Subcutaneous abdominal adipose tissue (tissue), 5 donors: Measurements from ENCODE around the gene C4BPB.

Experiments
- H3K27ac ChIP-seq: one replicate; pipeline ENCODE4 v1.7.0; 2013; ENCODE audit warnings: low read depth, mild to moderate bottlenecking, inconsistent platforms, low read length, moderate library complexity
- H3K27me3 ChIP-seq, 5 donors: one replicate each; pipeline ENCODE4 v1.7.0; 2013; ENCODE audit warnings: low read length in 5 of 5, inconsistent platforms in 1 of 5; ENCODE audit not compliant: control insufficient read depth in 5 of 5, insufficient read depth in 4 of 5
- H3K36me3 ChIP-seq, 5 donors: one replicate each; pipeline ENCODE4 v1.7.0; 2013; ENCODE audit warnings: low read length in 5 of 5; ENCODE audit not compliant: control insufficient read depth in 5 of 5, insufficient read depth in 5 of 5
- H3K4me1 ChIP-seq, 5 donors: one replicate each; pipeline ENCODE4 v1.7.0; 2013; ENCODE audit warnings: low read length in 5 of 5, mild to moderate bottlenecking in 3 of 5, moderate library complexity in 1 of 5; ENCODE audit not compliant: control insufficient read depth in 5 of 5, insufficient read depth in 5 of 5
- H3K4me3 ChIP-seq, 5 donors: one replicate each; pipeline ENCODE4 v1.7.0; 2013; ENCODE audit warnings: low read length in 5 of 5, low read depth in 1 of 5
- H3K9ac ChIP-seq, 5 donors: one replicate each; pipeline ENCODE4 v1.7.0; 2013; ENCODE audit warnings: low read length in 5 of 5, mild to moderate bottlenecking in 4 of 5, moderate library complexity in 3 of 5
- H3K9me3 ChIP-seq, 5 donors: one replicate each; pipeline ENCODE4 v1.7.0; 2013; ENCODE audit warnings: low read length in 5 of 5; ENCODE audit not compliant: control insufficient read depth in 5 of 5
- donor health status: healthy.
- donor health status: healthy.
- donor health status: healthy.
- donor health status: healthy.
- donor health status: healthy.

The C4BPB gene

DNA sequence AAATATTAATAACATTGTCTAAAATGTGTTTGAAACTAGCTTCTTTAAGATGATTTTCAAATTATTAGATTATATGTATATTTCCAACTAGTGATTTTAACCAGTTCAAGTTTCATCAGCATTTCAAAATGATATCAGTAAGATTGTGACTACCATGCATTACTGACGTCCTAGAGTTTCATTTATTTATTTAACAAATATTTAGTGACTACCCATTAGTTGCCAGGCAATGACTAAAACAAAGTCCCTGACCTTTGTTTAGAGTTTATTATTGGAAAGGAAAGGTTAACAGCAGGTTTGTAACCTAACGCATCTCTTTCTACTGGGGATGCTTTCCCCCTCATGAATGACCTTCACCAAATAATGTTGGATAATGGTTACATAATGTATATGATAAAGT is 7.6 kb upstream of the C4BPB start:
- peaks cover 2 to 10% (median 5%) of the 10 kb centered on the region in 5 donors for H3K36me3 ChIP-seq
- H3K4me3 ChIP-seq = no peak overlapping the region
- H3K9ac ChIP-seq = no peak overlapping the region
- no peaks in the 10 kb centered on the region for H3K27me3 ChIP-seq
- H3K4me1 ChIP-seq = no peaks in the 10 kb centered on the region
- no peaks in the 10 kb centered on the region for H3K9me3 ChIP-seq
- H3K27ac ChIP-seq = no peak overlapping the region

DNA sequence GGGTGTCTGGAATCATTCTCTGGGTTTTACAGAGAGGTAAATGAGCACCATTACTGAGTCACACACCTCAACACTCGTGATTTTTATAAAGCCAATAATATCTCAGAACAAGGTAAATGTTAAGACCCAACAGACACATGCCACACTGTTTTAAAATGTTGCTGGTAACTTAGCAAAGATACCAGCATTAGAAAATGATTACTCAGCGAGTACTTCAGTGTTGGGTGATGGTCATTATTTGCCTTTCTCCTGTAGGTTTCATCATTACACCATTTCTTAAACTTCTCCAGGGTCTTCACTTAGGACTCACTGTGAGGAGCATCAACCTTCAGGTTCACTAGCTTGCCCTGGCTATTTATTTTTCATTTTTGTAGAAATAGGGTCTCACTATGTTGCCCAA is 6.9 kb upstream of the C4BPB start:
- Histone ChIP-seq H3K9me3 (no peaks in the 10 kb centered on the region), H3K4me1 (no peaks in the 10 kb centered on the region), H3K4me3 (no peak overlapping the region), H3K9ac (no peak overlapping the region), H3K27me3 (no peaks in the 10 kb centered on the region), H3K27ac (no peak overlapping the region), H3K36me3 (peaks cover 2 to 10% (median 5%) of the 10 kb centered on the region in 5 donors)

DNA sequence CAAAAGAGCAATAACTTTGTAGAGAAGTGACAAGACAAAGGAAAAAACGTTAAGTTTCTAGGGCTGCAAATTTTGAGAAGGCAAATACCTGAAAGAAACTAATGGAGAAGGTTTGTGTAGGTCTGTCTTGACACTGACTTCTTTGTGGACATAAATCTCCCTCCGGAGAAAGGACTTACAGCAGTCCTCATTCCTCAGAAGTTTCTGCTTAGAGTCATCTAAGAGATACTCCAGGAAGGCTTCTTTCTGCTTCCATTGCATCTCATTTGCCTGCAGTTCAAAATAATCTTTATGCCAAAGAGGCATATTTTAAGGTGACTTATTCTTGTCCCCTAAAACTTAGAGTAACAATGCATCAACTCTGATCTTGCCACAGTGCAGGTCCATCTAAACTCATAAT is 4.4 kb upstream of the C4BPB start:
- Histone ChIP-seq H3K27ac (no peak overlapping the region), H3K27me3 (no peaks in the 10 kb centered on the region), H3K4me3 (no peak overlapping the region), H3K9ac (no peak overlapping the region), H3K4me1 (no peaks in the 10 kb centered on the region), H3K9me3 (no peaks in the 10 kb centered on the region), H3K36me3 (peaks cover 2 to 7% (median 3%) of the 10 kb centered on the region in 5 donors)

DNA sequence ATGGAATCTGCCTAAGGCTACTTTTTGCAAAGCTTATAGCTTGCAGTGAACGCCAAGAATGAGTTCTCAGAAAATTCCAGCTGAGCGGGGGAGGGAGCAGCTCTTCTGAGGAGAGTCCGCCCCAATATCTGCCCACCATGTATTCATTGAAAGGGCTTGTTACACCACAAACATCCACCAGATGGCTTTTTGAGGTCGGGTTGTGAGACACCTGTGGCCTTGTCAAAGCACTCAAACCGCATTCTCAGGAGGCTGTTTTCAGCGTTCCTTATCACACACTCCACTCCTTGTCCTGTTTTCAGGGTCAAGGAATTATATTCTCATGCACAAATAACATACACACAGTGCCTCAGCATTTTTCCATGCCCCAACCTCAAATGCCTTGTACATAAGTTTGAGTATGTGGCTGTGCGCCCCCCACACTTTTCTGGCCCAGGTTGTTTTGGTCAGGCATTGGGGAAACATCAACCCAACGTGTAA is 3.9 kb upstream of the C4BPB start:
- no peak overlapping the region for H3K9ac ChIP-seq
- H3K27ac ChIP-seq = no peak overlapping the region
- no peaks in the 10 kb centered on the region for H3K9me3 ChIP-seq
- no peaks in the 10 kb centered on the region for H3K27me3 ChIP-seq
- no peak overlapping the region for H3K4me3 ChIP-seq
- peaks cover 0 to 2% (median 0%) of the 10 kb centered on the region in 5 donors for H3K36me3 ChIP-seq
- no peaks in the 10 kb centered on the region for H3K4me1 ChIP-seq

DNA sequence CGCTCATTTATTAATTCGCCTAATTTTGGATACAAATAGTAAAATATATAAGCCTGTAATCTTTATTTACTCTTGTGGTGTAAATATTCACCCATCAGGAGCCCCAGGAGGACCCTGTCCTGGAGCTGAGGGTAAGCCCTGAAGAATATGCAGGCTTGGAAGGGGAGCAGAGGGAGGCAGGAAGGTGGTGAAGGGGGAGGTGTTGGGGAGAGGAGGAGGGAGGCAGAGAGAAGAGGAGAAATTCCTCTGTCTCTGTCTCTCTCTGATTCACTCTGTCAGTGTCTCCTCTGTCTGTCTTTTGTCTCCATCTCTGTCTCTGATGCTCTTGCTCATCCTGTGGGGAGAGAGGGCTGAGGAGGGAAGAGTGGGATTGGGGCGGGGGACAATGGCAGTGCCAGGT is 2.8 kb upstream of the C4BPB start:
- H3K9me3 ChIP-seq = no peaks in the 10 kb centered on the region
- no peaks in the 10 kb centered on the region for H3K36me3 ChIP-seq
- no peak overlapping the region for H3K4me3 ChIP-seq
- H3K9ac ChIP-seq = no peak overlapping the region
- no peak overlapping the region for H3K27ac ChIP-seq
- H3K27me3 ChIP-seq = no peaks in the 10 kb centered on the region
- H3K4me1 ChIP-seq = no peaks in the 10 kb centered on the region

DNA sequence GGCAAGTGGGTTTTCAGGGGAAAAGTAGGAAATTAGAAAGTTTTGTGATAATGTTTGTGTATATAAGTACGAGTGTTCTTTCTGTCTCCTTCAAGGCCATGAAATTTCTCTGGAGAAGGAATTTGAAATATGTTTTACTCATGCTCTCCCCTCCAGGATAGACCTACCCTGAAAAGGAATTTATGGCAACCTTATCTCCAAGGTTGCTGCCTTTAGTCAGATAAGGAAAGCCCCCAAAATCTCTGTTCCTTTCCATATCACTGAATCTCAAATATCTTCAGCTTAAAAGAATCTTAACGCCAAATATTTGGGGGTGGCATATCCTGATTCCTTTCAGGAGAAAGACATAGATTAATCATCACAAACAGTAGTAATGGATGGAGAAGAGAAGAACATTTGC is 499 bp upstream of the C4BPB start:
- no peaks in the 10 kb centered on the region for H3K9me3 ChIP-seq
- no peak overlapping the region for H3K27ac ChIP-seq
- no peaks in the 10 kb centered on the region for H3K36me3 ChIP-seq
- H3K27me3 ChIP-seq = no peaks in the 10 kb centered on the region
- no peak overlapping the region for H3K4me3 ChIP-seq
- H3K4me1 ChIP-seq = peaks cover 0 to 3% (median 0%) of the 10 kb centered on the region in 5 donors
- no peak overlapping the region for H3K9ac ChIP-seq

DNA sequence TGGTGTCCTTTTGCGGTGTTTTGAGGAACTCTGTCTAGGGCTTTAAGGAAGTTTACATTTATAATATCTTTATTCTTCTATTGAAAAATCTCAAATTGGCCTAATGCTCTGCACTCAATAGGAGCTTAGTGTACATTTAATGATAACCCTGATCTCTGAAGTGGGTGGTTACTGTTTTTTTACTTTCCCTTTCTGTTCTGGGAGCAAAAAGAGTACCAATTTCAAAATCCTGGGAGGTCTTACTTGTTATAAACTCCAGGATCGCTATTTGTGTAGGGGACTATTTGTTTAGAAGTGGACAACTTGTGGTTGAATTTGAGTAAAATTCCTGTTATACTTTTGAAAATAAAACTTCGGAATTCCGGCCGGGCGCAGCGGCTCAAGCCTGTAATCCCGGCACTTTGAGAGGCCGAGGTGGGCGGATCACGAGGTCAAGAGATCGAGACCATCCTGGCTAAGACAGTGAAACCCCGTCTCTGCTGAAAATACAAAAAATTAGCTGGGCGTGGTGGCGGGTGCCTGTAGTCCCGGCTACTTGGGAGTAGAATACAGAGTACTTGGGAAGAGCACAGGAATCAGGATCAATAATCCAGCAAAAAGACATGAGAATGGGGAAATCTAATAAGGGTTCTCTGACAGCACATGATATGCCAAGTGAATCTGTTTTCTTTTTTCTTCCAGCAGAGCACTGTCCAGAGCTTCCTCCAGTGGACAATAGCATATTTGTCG is 1.1 kb downstream of the C4BPB start:
- H3K27me3 ChIP-seq = no peaks in the 10 kb centered on the region
- peak overlapping the region in 1 of 5 donors; percentile 16 for H3K4me3 ChIP-seq
- no peaks in the 10 kb centered on the region for H3K9me3 ChIP-seq
- no peaks in the 10 kb centered on the region for H3K36me3 ChIP-seq
- H3K4me1 ChIP-seq = peaks cover 0 to 3% (median 0%) of the 10 kb centered on the region in 5 donors
- H3K9ac ChIP-seq = no peak overlapping the region
- H3K27ac ChIP-seq = no peak overlapping the region

DNA sequence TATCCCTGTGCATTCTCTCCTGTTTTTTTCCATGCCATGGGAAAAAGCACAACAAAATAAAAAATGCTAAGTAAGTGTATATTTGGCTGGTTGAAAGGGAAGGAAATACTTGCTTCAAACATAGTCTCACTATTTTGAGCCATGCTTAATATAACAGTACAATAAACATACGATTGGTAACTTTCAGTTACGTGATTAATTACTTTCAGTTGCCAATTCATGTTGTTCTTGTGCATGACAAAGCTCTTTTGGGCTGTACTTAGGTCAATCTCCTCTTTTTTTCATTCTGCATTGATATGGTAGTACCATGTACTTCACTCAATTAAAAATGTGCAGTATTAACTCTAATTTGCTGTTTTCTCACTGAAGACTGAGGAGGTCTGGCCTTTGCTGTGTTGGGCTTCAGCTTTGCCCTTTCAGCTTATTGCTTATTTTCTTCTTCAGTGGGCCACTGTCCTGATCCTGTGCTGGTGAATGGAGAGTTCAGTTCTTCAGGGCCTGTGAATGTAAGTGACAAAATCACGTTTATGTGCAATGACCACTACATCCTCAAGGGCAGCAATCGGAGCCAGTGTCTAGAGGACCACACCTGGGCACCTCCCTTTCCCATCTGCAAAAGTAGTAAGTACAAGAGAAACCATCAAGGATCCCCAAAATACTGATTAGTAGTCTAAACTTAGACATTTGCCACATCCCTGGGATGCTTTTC is 2.7 kb downstream of the C4BPB start:
- Histone ChIP-seq H3K27me3 (no peaks in the 10 kb centered on the region), H3K9me3 (no peaks in the 10 kb centered on the region), H3K9ac (no peak overlapping the region), H3K27ac (no peak overlapping the region), H3K4me3 (no peak overlapping the region), H3K4me1 (peaks cover 0 to 3% (median 0%) of the 10 kb centered on the region in 5 donors), H3K36me3 (no peaks in the 10 kb centered on the region)

DNA sequence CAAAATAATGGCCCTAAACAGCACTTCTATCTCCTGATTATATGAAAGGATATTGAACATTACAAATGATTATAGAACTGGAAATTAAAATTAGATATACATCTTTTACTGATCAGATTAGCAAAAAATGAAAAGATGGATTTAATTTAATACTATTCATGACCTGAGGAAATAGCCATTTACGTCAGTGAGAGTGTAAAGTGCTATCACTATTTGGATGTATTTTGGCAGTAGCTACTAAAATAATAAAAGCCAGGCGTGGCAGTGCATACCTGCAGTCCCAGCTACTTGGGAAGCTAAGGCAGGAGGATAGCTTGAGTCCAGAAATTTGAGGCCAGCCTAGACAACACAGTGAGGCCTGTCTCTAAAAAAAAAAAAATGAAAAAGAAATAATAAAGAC is 5.3 kb downstream of the C4BPB start:
- H3K27ac ChIP-seq = no peak overlapping the region
- no peaks in the 10 kb centered on the region for H3K9me3 ChIP-seq
- no peak overlapping the region for H3K4me3 ChIP-seq
- no peaks in the 10 kb centered on the region for H3K36me3 ChIP-seq
- no peak overlapping the region for H3K9ac ChIP-seq
- peaks cover 0 to 3% (median 0%) of the 10 kb centered on the region in 5 donors for H3K4me1 ChIP-seq
- H3K27me3 ChIP-seq = no peaks in the 10 kb centered on the region

DNA sequence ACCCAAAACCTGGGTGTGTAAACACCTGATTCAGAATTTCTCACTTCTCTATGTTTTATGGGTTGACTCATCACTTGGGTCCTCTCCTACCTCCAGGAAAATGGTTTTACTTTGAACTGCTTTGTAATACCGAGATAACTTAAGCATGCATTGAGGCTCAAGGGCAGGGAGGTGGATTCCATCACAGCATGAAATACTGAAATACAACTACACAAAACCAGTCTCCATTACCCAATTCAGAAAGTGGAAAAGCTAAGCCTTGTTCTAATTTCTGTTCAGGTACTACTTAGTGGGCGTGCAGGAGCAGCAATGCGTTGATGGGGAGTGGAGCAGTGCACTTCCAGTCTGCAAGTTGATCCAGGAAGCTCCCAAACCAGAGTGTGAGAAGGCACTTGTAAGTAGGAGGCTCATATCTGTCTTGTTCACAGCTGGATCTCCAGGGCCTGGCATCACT is 9.2 kb downstream of the C4BPB start:
- H3K9me3 ChIP-seq = no peaks in the 10 kb centered on the region
- H3K36me3 ChIP-seq = no peaks in the 10 kb centered on the region
- H3K4me1 ChIP-seq = no peaks in the 10 kb centered on the region

More for the DNA sequence above, 9.2 kb downstream of the C4BPB start:
- Histone ChIP-seq H3K4me3 (no peak overlapping the region), H3K9ac (no peak overlapping the region), H3K27ac (no peak overlapping the region), H3K27me3 (no peaks in the 10 kb centered on the region)
